Common myeloid progenitor, CD34-positive (primary cell): ENCODE data around the gene OR5AS1. TPM values are rescaled to one million over a fixed set of nuclear protein-coding genes. Genes with fewer than 3 reads are reported as not detected.

ENCODE experiments used
- CTCF ChIA-PET: fragments of 350-600 bp; sonication (Branson Sonifier 250); formaldehyde crosslinking; loops from one replicate; lab custom pipeline; 2021; ENCODE audit warnings: antibody characterized with exemption; lab: Charles Lee
- POLR2A ChIA-PET: fragments of 350-600 bp; sonication (Branson Sonifier 250); formaldehyde crosslinking; loops from one replicate; lab custom pipeline; 2021; ENCODE audit warnings: antibody characterized with exemption; lab: Charles Lee
- DNase-seq, 3 donors: peaks; one replicate each; pipeline versions ENCODE4 v3.0.0 to v3.0.0-alpha.2; 2013
- H3K27ac ChIP-seq, 2 experiments: 1 replicate in 1 of 2; 2 replicates in 1 of 2; pipeline ENCODE4 v1.7.0; 2013; ENCODE audit warnings: inconsistent platforms in 2 of 2, low read length in 2 of 2, mild to moderate bottlenecking in 2 of 2, low read depth in 1 of 2, moderate library complexity in 1 of 2; ENCODE audit not compliant: severe bottlenecking in 2 of 2, insufficient read depth in 1 of 2, poor library complexity in 1 of 2
- H3K27me3 ChIP-seq, 5 experiments: replicated peaks in 2 of 5; 1 replicate in 3 of 5; 2 replicates in 2 of 5; pipeline versions ENCODE4 v1.6.1 to v1.7.0; 2013; ENCODE audit warnings: low read length in 4 of 5, mild to moderate bottlenecking in 2 of 5, moderate library complexity in 2 of 5, inconsistent platforms in 1 of 5; ENCODE audit not compliant: insufficient read depth in 5 of 5, control insufficient read depth in 4 of 5
- H3K36me3 ChIP-seq, 4 experiments: 1 replicate in 2 of 4; 2 replicates in 2 of 4; pipeline versions ENCODE4 v1.6.1 to v1.7.0; 2013; ENCODE audit warnings: low read length in 3 of 4, control low read depth in 1 of 4, mild to moderate bottlenecking in 1 of 4; ENCODE audit not compliant: control insufficient read depth in 4 of 4, insufficient read depth in 4 of 4
- H3K4me1 ChIP-seq, 4 experiments: 1 replicate in 3 of 4; 2 replicates in 1 of 4; pipeline versions ENCODE4 v1.6.1 to v1.7.1; 2013; ENCODE audit warnings: low read length in 3 of 4, mild to moderate bottlenecking in 3 of 4, control low read depth in 1 of 4, inconsistent platforms in 1 of 4, moderate library complexity in 1 of 4; ENCODE audit not compliant: control insufficient read depth in 4 of 4, insufficient read depth in 4 of 4; ENCODE audit errors: control extremely low read depth in 1 of 4
- H3K4me3 ChIP-seq, 7 experiments: 1 replicate in 4 of 7; 2 replicates in 3 of 7; pipeline versions ENCODE4 v1.5.1 to v1.7.0; 2013; ENCODE audit warnings: mild to moderate bottlenecking in 7 of 7, low read length in 6 of 7, moderate library complexity in 6 of 7, inconsistent platforms in 2 of 7, low read depth in 2 of 7, control low read depth in 1 of 7; ENCODE audit not compliant: insufficient read depth in 4 of 7, control insufficient read depth in 1 of 7; ENCODE audit errors: extremely low read depth in 1 of 7
- H3K9me3 ChIP-seq, 5 experiments: 1 replicate in 4 of 5; 2 replicates in 1 of 5; pipeline versions ENCODE4 v1.6.1 to v1.7.1; 2013; ENCODE audit warnings: low read length in 4 of 5, mild to moderate bottlenecking in 2 of 5, inconsistent platforms in 1 of 5, low read depth in 1 of 5, moderate library complexity in 1 of 5; ENCODE audit not compliant: control insufficient read depth in 4 of 5, insufficient read depth in 2 of 5; ENCODE audit errors: control extremely low read depth in 1 of 5
- WGBS: methylation state at CpG from one replicate; pipeline ENCODE4 v1.1.5; 2013; ENCODE audit not compliant: insufficient coverage; 5-methylcytosine and 5-hydroxymethylcytosine counted together
- polyA plus RNA-seq: library from polyadenylated mRNA; unstranded; fragments of 120-200 nt; gene quantifications from one replicate; pipeline ENCODE4 v1.2.1, GENCODE V29; 2013

The OR5AS1 gene
- polyA plus RNA-seq, result not detected

GRCh38 chr11:56027354-56027753 is at the start of gene OR5AS1:
OR5AS1 (plus strand) TSS chr11:56027654; CDS start chr11:56030419, 2,765 bp downstream.
- H3K9me3 ChIP-seq, result no peaks in the 10 kb centered on the region
- no peaks in the 10 kb centered on the region for H3K36me3 ChIP-seq
- ChIA-PET CTCF (no interaction called here), POLR2A (no interaction called here)
- DNase-seq, result no peak
- H3K27ac ChIP-seq, result no peak within 1 kb of the TSS
- no peak within 1 kb of the TSS for H3K4me3 ChIP-seq
- H3K4me1 ChIP-seq, result no peaks in the 10 kb centered on the region
- no peaks in the 10 kb centered on the region for H3K27me3 ChIP-seq

GRCh38 chr11:55994525-55994924 is 32.9 kb upstream of the OR5AS1 start, which contains the start of gene OR5F1:
OR5F1 (minus strand) TSS chr11:55994625; CDS start chr11:55994625, 0 bp downstream.
- Histone ChIP-seq H3K36me3 (no peaks in the 10 kb centered on the region), H3K27me3 (no peaks in the 10 kb centered on the region), H3K4me1 (no peaks in the 10 kb centered on the region), H3K4me3 (no peak within 1 kb of the TSS), H3K27ac (no peak within 1 kb of the TSS), H3K9me3 (no peaks in the 10 kb centered on the region)
- CTCF ChIA-PET, result no interaction called here
- DNase-seq, result no peak
- WGBS, result no CpG with 5 or more reads among the region's 2 CpGs
- POLR2A ChIA-PET, result no interaction called here

- Histone ChIP-seq H3K27ac (no peak overlapping the region), H3K36me3 (no peaks in the 10 kb centered on the region), H3K4me1 (no peaks in the 10 kb centered on the region), H3K27me3 (no peaks in the 10 kb centered on the region), H3K4me3 (no peak overlapping the region), H3K9me3 (no peaks in the 10 kb centered on the region)
- CTCF ChIA-PET, result no interaction called here
- POLR2A ChIA-PET, result no interaction called here
- DNase-seq, result no peak
Measured at GRCh38 chr11:56010716-56011115, 16.7 kb upstream of the OR5AS1 start.

- Histone ChIP-seq H3K27me3 (no peaks in the 10 kb centered on the region), H3K27ac (no peak overlapping the region), H3K4me1 (no peaks in the 10 kb centered on the region), H3K9me3 (no peaks in the 10 kb centered on the region), H3K36me3 (no peaks in the 10 kb centered on the region), H3K4me3 (no peak overlapping the region)
- WGBS, result 43% methylated on average over 1 of the region's 2 CpGs
- CTCF ChIA-PET, result no interaction called here
- POLR2A ChIA-PET, result no interaction called here
- no peak for DNase-seq
Measured at GRCh38 chr11:56013805-56014204, 13.6 kb upstream of the OR5AS1 start.

- H3K27ac ChIP-seq, result no peak overlapping the region
- H3K4me1 ChIP-seq, result no peaks in the 10 kb centered on the region
- H3K4me3 ChIP-seq, result no peak overlapping the region
- DNase-seq, result no peak
- no peaks in the 10 kb centered on the region for H3K36me3 ChIP-seq
- 100% methylated on average over 1 of the region's 1 CpG for WGBS
- ChIA-PET POLR2A (no interaction called here), CTCF (no interaction called here)
- H3K9me3 ChIP-seq, result no peaks in the 10 kb centered on the region
- no peaks in the 10 kb centered on the region for H3K27me3 ChIP-seq
Measured at GRCh38 chr11:56045538-56045937, 18.1 kb downstream of the OR5AS1 start.

GRCh38 chr11:56048480-56048879 is 21.0 kb downstream of the OR5AS1 start:
- H3K4me1 ChIP-seq, result no peaks in the 10 kb centered on the region
- WGBS, result no CpG with 5 or more reads among the region's 4 CpGs
- no peaks in the 10 kb centered on the region for H3K9me3 ChIP-seq
- ChIA-PET CTCF (no interaction called here), POLR2A (no interaction called here)
- no peak for DNase-seq
- no peak overlapping the region for H3K4me3 ChIP-seq
- no peaks in the 10 kb centered on the region for H3K27me3 ChIP-seq
- H3K36me3 ChIP-seq, result no peaks in the 10 kb centered on the region
- no peak overlapping the region for H3K27ac ChIP-seq

- DNase-seq, result no peak
- Histone ChIP-seq H3K4me1 (no peaks in the 10 kb centered on the region), H3K27ac (no peak overlapping the region), H3K4me3 (no peak overlapping the region), H3K9me3 (no peaks in the 10 kb centered on the region), H3K27me3 (no peaks in the 10 kb centered on the region), H3K36me3 (no peaks in the 10 kb centered on the region)
- no CpG with 5 or more reads among the region's 2 CpGs for WGBS
- ChIA-PET POLR2A (no interaction called here), CTCF (no interaction called here)
Measured at GRCh38 chr11:56049487-56049886, 22.0 kb downstream of the OR5AS1 start.
